T-cell (primary cell): ENCODE data around the gene SCAND1. TPM values are rescaled to one million over a fixed set of nuclear protein-coding genes. Genes with fewer than 3 reads are reported as not detected.

Source experiments
- ATAC-seq, 4 experiments: fragments of 200-7000 bp in 3 of 4; fragments of 150-1000 bp in 1 of 4; cut with Tn5 transposase; replicated peaks in 1 of 4; 1 replicate in 3 of 4; 2 replicates in 1 of 4; pipeline ENCODE4 v1.10.0; 2021; ENCODE audit warnings: moderate library complexity in 3 of 4, mild to moderate bottlenecking in 2 of 4, moderate number of reproducible peaks in 1 of 4
- CTCF ChIA-PET, 2 donors: fragments of 300-600 bp; sonication (Branson Sonifier 250); formaldehyde crosslinking; loops; one replicate each; lab custom pipeline; 2022; ENCODE audit warnings: antibody characterized with exemption in 2 of 2; lab: Charles Lee
- POLR2A ChIA-PET, 2 donors: fragments of 300-600 bp; sonication (Branson Sonifier 250); formaldehyde crosslinking; loops; one replicate each; lab custom pipeline; 2022; ENCODE audit warnings: antibody characterized with exemption in 2 of 2; lab: Charles Lee
- DNase-seq, 35 experiments: peaks; one replicate each; pipeline versions ENCODE4 v3.0.0 to v3.0.0-alpha.2; 2013 to 2023
- H3K27ac ChIP-seq: one replicate; pipeline ENCODE4 v1.5.1; 2013; ENCODE audit warnings: low read length
- H3K27me3 ChIP-seq, 2 experiments: replicated peaks in 1 of 2; 1 replicate in 1 of 2; 2 replicates in 1 of 2; pipeline versions ENCODE4 v1.6.1 to v1.7.0; 2013; ENCODE audit warnings: low read length in 1 of 2, mixed read lengths in 1 of 2; ENCODE audit not compliant: control insufficient read depth in 2 of 2, insufficient read depth in 2 of 2; ENCODE audit errors: extremely low read depth in 1 of 2
- H3K36me3 ChIP-seq, 2 donors: 1 replicate in 1 of 2; 2 replicates in 1 of 2; pipeline versions ENCODE4 v1.6.1 to v1.7.0; 2013; ENCODE audit warnings: low read length in 1 of 2; ENCODE audit not compliant: control insufficient read depth in 2 of 2, insufficient read depth in 1 of 2; ENCODE audit errors: extremely low read depth in 1 of 2
- H3K4me1 ChIP-seq, 2 experiments: 1 replicate in 1 of 2; 2 replicates in 1 of 2; pipeline versions ENCODE4 v1.6.1 to v1.7.0; 2013; ENCODE audit warnings: low read length in 2 of 2, mixed read lengths in 1 of 2; ENCODE audit not compliant: insufficient read depth in 2 of 2, control insufficient read depth in 1 of 2; ENCODE audit errors: extremely low read depth in 1 of 2
- H3K4me3 ChIP-seq, 2 donors: 1 replicate in 1 of 2; 2 replicates in 1 of 2; pipeline versions ENCODE4 v1.5.1 to v1.7.0; 2013; ENCODE audit warnings: mild to moderate bottlenecking in 2 of 2, low read length in 1 of 2, moderate library complexity in 1 of 2; ENCODE audit not compliant: control insufficient read depth in 1 of 2; ENCODE audit errors: extremely low read depth in 1 of 2
- H3K9me3 ChIP-seq: 2 replicates; pipeline ENCODE4 v1.7.0; 2013
- H3K27ac Mint-ChIP-seq, 2 donors: one replicate each; pipeline ENCODE4 v1.8.0; 2020 to 2021; ENCODE audit warnings: mild to moderate bottlenecking in 2 of 2, mixed read lengths in 2 of 2
- H3K27me3 Mint-ChIP-seq, 2 donors: one replicate each; pipeline ENCODE4 v1.8.0; 2021 to 2022; ENCODE audit warnings: mixed read lengths in 2 of 2
- H3K36me3 Mint-ChIP-seq: one replicate; pipeline ENCODE4 v1.8.0; 2021; ENCODE audit warnings: mixed read lengths
- H3K4me1 Mint-ChIP-seq, 3 donors: one replicate each; pipeline ENCODE4 v1.8.0; 2020 to 2022; ENCODE audit warnings: mixed read lengths in 3 of 3, mild to moderate bottlenecking in 1 of 3
- H3K4me3 Mint-ChIP-seq, 3 donors: one replicate each; pipeline ENCODE4 v1.8.0; 2020 to 2022; ENCODE audit warnings: mild to moderate bottlenecking in 3 of 3, mixed read lengths in 3 of 3, moderate library complexity in 3 of 3
- H3K9me3 Mint-ChIP-seq, 3 donors: one replicate each; pipeline ENCODE4 v1.8.0; 2020 to 2022; ENCODE audit warnings: mixed read lengths in 3 of 3
- WGBS: methylation state at CpG from one replicate; pipeline ENCODE4 v1.1.5; 2013; ENCODE audit warnings: missing lambda C conversion rate; ENCODE audit not compliant: insufficient coverage; 5-methylcytosine and 5-hydroxymethylcytosine counted together
- total RNA-seq, 35 experiments: library from RNA in 6 of 35; stranded (reverse) in 6 of 35; fragments of 120-200 nt in 1 of 35; gene quantifications; one replicate each; pipeline versions ENCODE4 v1.2.1 to v1.2.4 and lab custom pipeline; 2013 to 2026

The SCAND1 gene
- total RNA-seq, 5 donors from 2014 or later (not counting 1 experiment from before 2014, with no cell fraction given), result 50.0 to 78.8 (median 70.8) TPM

DNA sequence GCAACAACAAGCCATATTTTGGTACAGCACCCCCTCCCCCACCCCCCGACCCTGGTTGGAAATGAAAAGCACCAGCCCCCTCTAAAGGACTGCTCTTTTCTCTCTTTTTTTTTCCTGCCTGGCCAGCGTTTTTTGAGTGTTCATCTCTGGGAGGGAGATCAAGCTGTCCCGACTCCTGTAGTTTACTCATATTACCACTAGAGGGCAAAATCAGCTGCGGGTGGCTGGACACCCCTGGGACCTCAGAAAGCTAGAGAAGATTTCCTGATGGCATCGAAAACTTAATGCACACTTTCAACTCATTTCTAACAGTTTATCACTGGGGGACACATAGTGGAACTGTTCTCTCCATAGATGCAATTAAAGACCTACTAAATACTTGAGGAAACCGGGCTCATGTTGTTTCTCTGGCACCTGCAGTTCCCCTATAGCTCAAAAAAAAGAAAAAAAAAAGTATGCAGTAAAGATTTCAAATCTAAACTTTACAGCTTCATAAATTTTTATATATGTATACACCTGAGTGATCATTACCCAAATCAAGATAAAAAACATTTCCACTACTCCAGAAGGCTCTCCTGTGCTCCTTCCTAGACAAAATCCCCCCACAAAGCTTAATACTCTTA is 38.5 kb upstream of the SCAND1 start:
- H3K36me3 Mint-ChIP-seq, result no peaks in the 10 kb centered on the region
- peak; percentile 79 to 85 (median 83) for ATAC-seq
- H3K4me3 Mint-ChIP-seq, result no peak overlapping the region
- H3K27me3 ChIP-seq, result peaks cover 0 to 5% of the 10 kb centered on the region in 2 experiments
- H3K27ac ChIP-seq, result no peak overlapping the region
- peak in 32 of 35 experiments; percentile 7 to 77 (median 22) for DNase-seq
- H3K9me3 Mint-ChIP-seq, result no peaks in the 10 kb centered on the region
- no peaks in the 10 kb centered on the region for H3K9me3 ChIP-seq
- H3K27me3 Mint-ChIP-seq, result peaks cover 0 to 9% of the 10 kb centered on the region in 2 donors
- no peak overlapping the region for H3K27ac Mint-ChIP-seq
- H3K4me3 ChIP-seq, result no peak overlapping the region
- ChIA-PET CTCF (interaction anchor here (0.5 to 3.8 kb wide), 36 partner anchors 8 to 1956 kb away, joined by 3 to 137 read pairs (median 4); partner anchors contain the start of gene SCAND1 (in 1 of the 2)), POLR2A (interaction anchor here (0.5 to 0.8 kb wide), 4 partner anchors 146 to 666 kb away, joined by 3 to 12 read pairs (median 3); no protein-coding TSS in a partner anchor)
- WGBS, result 7% methylated on average over 3 of the region's 6 CpGs
- H3K4me1 ChIP-seq, result no peaks in the 10 kb centered on the region
- no peaks in the 10 kb centered on the region for H3K36me3 ChIP-seq
- H3K4me1 Mint-ChIP-seq, result peaks cover 3 to 8% (median 7%) of the 10 kb centered on the region in 3 donors

DNA sequence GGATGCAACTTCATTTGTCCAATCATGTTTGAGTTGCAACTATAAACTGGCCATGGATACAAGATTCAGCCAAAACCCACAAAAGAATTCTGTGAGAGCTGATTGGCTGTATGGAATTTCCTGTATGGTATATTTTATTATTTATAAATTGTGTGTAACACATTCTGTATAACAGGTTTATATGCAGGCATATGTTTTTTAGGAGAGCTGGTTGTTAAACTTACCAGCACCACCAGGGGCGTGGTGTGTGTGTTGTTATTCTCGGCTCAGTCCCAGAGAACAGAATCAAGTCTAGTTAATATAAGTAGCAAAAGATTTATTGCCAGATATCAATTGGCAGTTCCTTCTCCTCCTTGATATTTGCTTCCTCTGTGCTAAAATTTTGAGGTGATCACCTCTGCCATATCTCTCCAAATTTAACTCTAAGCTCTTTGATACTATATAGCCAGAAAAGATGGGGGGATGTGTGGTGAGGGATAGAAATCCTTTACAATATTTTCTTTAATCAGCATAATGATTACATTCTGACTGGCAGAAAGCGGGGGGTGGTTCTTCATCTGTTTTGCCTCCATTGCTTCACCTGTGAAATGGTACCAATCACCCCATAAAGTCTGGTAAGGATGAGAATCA is 37.0 kb upstream of the SCAND1 start:
- Histone ChIP-seq H3K36me3 (no peaks in the 10 kb centered on the region), H3K27me3 (peaks cover 0 to 8% of the 10 kb centered on the region in 2 experiments), H3K4me1 (no peaks in the 10 kb centered on the region), H3K4me3 (no peak overlapping the region), H3K27ac (no peak overlapping the region), H3K9me3 (no peaks in the 10 kb centered on the region)
- no CpG with 5 or more reads among the region's 3 CpGs for whole genome bisulfite sequencing
- CTCF ChIA-PET, result interaction anchor here (1.0 to 3.0 kb wide), 3 partner anchors 142 to 165 kb away, joined by 3 to 22 read pairs (median 5); no protein-coding TSS in a partner anchor
- H3K27ac Mint-ChIP-seq, result no peak overlapping the region
- H3K4me1 Mint-ChIP-seq, result peaks cover 3 to 8% (median 7%) of the 10 kb centered on the region in 3 donors
- peaks cover 0 to 9% of the 10 kb centered on the region in 2 donors for H3K27me3 Mint-ChIP-seq
- POLR2A ChIA-PET, result no interaction called here
- H3K4me3 Mint-ChIP-seq, result no peak overlapping the region
- H3K36me3 Mint-ChIP-seq, result no peaks in the 10 kb centered on the region
- ATAC-seq (no peak), DNase-seq (peak in 11 of 35 experiments; percentile 2 to 33 (median 8))
- H3K9me3 Mint-ChIP-seq, result no peaks in the 10 kb centered on the region

DNA sequence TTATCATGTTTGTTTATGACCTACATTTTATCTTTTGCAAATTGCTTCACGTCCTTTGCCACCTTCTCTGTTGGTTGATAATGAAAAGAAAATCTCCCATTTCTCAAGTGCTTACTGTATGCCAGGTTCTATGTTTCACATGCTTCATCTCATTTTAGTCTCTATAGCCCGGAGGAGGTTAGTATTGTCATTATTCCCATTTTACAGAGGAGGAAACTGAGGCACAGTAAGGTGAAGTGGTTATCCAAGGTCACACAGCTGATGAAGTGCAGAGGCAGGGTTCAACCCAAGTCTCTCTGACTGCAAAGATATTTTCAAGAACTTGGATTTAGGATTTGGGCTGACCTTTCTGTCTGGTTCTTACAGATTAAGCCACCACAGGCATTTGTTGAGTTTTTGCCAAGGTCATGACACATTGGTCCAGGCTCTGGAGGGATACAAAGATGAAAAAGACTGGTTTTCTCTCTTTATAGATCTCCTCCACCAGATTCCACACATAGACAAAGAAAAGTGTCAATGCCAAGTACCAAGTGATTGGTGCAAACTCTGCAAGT is 34.7 kb upstream of the SCAND1 start:
- Histone ChIP-seq H3K27ac (no peak overlapping the region), H3K4me1 (no peaks in the 10 kb centered on the region), H3K27me3 (peaks cover 0 to 8% of the 10 kb centered on the region in 2 experiments), H3K9me3 (no peaks in the 10 kb centered on the region), H3K36me3 (no peaks in the 10 kb centered on the region), H3K4me3 (no peak overlapping the region)
- CTCF ChIA-PET, result interaction anchor here in 1 of 2 donors (0.6 to 3.0 kb wide), 2 partner anchors 150 to 233 kb away, joined by 3 to 22 read pairs; no protein-coding TSS in a partner anchor
- DNase-seq (no peak), ATAC-seq (no peak)
- POLR2A ChIA-PET, result no interaction called here
- Mint-ChIP-seq H3K27ac (no peak overlapping the region), H3K4me1 (peaks cover 3 to 8% (median 3%) of the 10 kb centered on the region in 3 donors), H3K36me3 (no peaks in the 10 kb centered on the region), H3K27me3 (peaks cover 0 to 10% of the 10 kb centered on the region in 2 donors), H3K9me3 (no peaks in the 10 kb centered on the region), H3K4me3 (no peak overlapping the region)
- no CpG with 5 or more reads among the region's 2 CpGs for WGBS

DNA sequence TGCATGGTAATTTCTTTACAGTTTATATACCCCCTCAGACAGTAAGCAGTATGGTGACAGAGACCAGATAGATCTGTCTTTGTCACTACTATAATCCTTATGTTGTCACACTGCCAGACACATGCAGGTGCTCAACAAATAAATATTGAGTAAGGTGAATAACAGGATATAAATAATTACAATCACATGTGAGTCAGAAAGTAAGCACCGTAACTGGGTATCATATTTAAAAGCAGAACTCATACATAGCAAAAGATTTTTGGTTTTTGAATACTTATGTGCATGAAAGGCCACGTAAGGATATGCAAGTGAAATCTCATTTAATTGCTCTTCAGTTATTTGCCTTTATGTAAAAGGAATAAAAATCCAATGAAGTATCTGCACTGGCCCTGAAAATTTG is 31.5 kb upstream of the SCAND1 start:
- Histone ChIP-seq H3K27ac (no peak overlapping the region), H3K4me3 (no peak overlapping the region), H3K36me3 (no peaks in the 10 kb centered on the region), H3K4me1 (no peaks in the 10 kb centered on the region), H3K27me3 (peaks cover 0 to 10% of the 10 kb centered on the region in 2 experiments), H3K9me3 (no peaks in the 10 kb centered on the region)
- ATAC-seq, result no peak
- H3K36me3 Mint-ChIP-seq, result no peaks in the 10 kb centered on the region
- H3K27me3 Mint-ChIP-seq, result peaks cover 4 to 14% of the 10 kb centered on the region in 2 donors
- POLR2A ChIA-PET, result no interaction called here
- no peaks in the 10 kb centered on the region for H3K4me1 Mint-ChIP-seq
- no CpG with 5 or more reads among the region's 2 CpGs for WGBS
- H3K9me3 Mint-ChIP-seq, result no peaks in the 10 kb centered on the region
- no peak overlapping the region for H3K4me3 Mint-ChIP-seq
- CTCF ChIA-PET, result no interaction called here
- DNase-seq, result no peak
- H3K27ac Mint-ChIP-seq, result no peak overlapping the region

DNA sequence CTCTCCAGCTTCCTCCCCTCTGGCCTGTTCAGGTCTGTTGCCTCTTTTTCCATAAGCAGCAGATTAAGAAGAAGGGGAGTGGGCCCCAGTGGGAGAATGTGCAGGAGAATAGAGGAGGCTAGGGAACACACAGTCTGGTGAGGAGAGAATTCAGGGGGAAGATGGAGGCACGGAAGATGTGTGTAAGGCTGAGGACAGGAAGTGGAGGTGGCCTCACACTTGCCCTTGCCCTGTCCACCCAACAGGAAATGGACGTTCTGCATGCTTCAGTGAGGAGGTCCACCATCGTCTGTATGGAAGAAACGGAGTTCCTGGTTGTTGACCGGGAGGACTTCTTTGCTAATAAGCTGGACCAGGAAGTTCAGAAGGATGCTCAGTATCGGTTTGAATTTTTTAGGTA is 30.1 kb upstream of the SCAND1 start:
- ATAC-seq (no peak), DNase-seq (no peak)
- no peaks in the 10 kb centered on the region for H3K4me1 Mint-ChIP-seq
- no peak overlapping the region for H3K4me3 Mint-ChIP-seq
- Histone ChIP-seq H3K27me3 (peaks cover 0 to 5% of the 10 kb centered on the region in 2 experiments), H3K27ac (no peak overlapping the region), H3K9me3 (no peaks in the 10 kb centered on the region), H3K36me3 (no peaks in the 10 kb centered on the region), H3K4me3 (no peak overlapping the region), H3K4me1 (no peaks in the 10 kb centered on the region)
- CTCF ChIA-PET, result interaction anchor here in 1 of 2 donors (1.2 kb wide), 1 partner anchor 8 kb away, joined by 5 read pairs; no protein-coding TSS in a partner anchor
- H3K27ac Mint-ChIP-seq, result no peak overlapping the region
- H3K9me3 Mint-ChIP-seq, result no peaks in the 10 kb centered on the region
- no peaks in the 10 kb centered on the region for H3K36me3 Mint-ChIP-seq
- WGBS, result 50% methylated on average over 1 of the region's 6 CpGs
- POLR2A ChIA-PET, result no interaction called here
- H3K27me3 Mint-ChIP-seq, result peaks cover 4 to 9% of the 10 kb centered on the region in 2 donors

DNA sequence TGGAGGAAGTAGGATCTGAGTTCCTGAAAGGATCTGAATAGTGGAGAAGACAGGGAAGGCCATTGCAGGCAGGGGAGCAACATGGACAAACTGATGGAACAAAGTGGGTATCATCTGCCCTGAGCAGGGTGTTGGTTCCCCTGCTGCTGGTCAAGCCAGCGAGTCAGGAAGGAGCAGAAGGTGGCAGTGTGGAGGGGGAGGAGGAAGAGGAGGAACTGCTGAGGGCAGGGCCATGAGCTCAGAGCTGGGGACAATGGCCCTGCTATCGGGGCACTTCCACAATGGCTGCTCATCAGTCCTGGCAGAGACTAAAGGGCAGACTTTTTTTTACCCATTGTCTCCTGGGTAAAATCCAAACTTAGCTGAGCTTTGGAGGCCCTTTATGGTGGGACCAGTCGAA is 27.7 kb upstream of the SCAND1 start:
- H3K4me1 Mint-ChIP-seq, result no peaks in the 10 kb centered on the region
- Histone ChIP-seq H3K4me1 (no peaks in the 10 kb centered on the region), H3K9me3 (no peaks in the 10 kb centered on the region), H3K36me3 (no peaks in the 10 kb centered on the region), H3K27me3 (peaks cover 0 to 3% of the 10 kb centered on the region in 2 experiments), H3K27ac (no peak overlapping the region), H3K4me3 (no peak overlapping the region)
- ChIA-PET CTCF (interaction anchor here in 1 of 2 donors (0.6 kb wide), 1 partner anchor 414 kb away, joined by 3 read pairs; no protein-coding TSS in a partner anchor), POLR2A (no interaction called here)
- H3K4me3 Mint-ChIP-seq, result no peak overlapping the region
- peaks cover 4 to 5% of the 10 kb centered on the region in 2 donors for H3K27me3 Mint-ChIP-seq
- ATAC-seq, result no peak
- WGBS, result 59% methylated on average over 3 of the region's 3 CpGs
- DNase-seq, result no peak
- no peak overlapping the region for H3K27ac Mint-ChIP-seq
- H3K36me3 Mint-ChIP-seq, result no peaks in the 10 kb centered on the region
- H3K9me3 Mint-ChIP-seq, result no peaks in the 10 kb centered on the region
